ENCODE results near the gene KREMEN2.

KREMEN2 gene

GRCh38 chr16:2967211-2967631 is 3.1 kb downstream of the KREMEN2 start:
- Mint-ChIP-seq H3K27me3 (peaks cover 9% of the 10 kb centered on the region), H3K36me3 (no peaks in the 10 kb centered on the region), H3K9me3 (ENCODE audit: low read depth) (no peaks in the 10 kb centered on the region), H3K4me1 (ENCODE audit: low read depth) (peaks cover 29% of the 10 kb centered on the region), H3K27ac (no peak overlapping the region), H3K4me3 (no peak overlapping the region)

DNA sequence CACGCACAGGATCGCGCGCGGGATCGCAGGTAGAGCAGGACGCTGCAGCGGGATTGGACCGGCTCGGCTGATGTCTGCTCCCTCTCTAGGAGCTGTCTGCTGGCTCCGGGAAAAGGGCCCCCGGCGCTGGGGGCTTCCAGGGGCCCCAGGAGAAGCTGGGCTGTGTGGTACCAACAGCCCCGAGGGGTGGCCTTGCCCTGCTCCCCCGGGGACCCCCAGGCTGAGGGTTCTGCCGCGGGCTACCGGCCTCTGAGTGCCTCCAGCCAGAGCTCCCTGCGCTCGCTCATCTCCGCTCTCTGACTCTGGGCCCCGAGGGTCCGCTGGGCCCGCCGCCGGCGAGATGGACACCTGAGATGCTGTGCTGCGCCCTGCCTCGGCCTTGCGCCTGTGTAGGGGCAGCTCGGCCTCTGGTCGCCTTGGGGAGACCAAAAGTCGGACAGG is 3.7 kb downstream of the KREMEN2 start:
- H3K27ac Mint-ChIP-seq: no peak overlapping the region
- no peaks in the 10 kb centered on the region for H3K36me3 Mint-ChIP-seq
- no peak overlapping the region for H3K4me3 Mint-ChIP-seq
- H3K27me3 Mint-ChIP-seq: peaks cover 9% of the 10 kb centered on the region
- no peaks in the 10 kb centered on the region for H3K9me3 Mint-ChIP-seq (ENCODE audit: low read depth)
- peaks cover 29% of the 10 kb centered on the region for H3K4me1 Mint-ChIP-seq (ENCODE audit: low read depth)

GRCh38 chr16:2968368-2968737 is 4.3 kb downstream of the KREMEN2 start:
- H3K9me3 Mint-ChIP-seq (ENCODE audit: low read depth): no peaks in the 10 kb centered on the region
- H3K36me3 Mint-ChIP-seq: no peaks in the 10 kb centered on the region
- peaks cover 27% of the 10 kb centered on the region for H3K4me1 Mint-ChIP-seq (ENCODE audit: low read depth)
- peak overlapping the region; percentile 75 for H3K4me3 Mint-ChIP-seq
- peaks cover 9% of the 10 kb centered on the region for H3K27me3 Mint-ChIP-seq
- no peak overlapping the region for H3K27ac Mint-ChIP-seq

GRCh38 chr16:2968738-2969544 is 4.9 kb downstream of the KREMEN2 start, which contains the start of gene PAQR4:
Gene PAQR4 (plus strand): TSS chr16:2969348. CDS start chr16:2969675, 327 bp downstream.
- H3K4me3 Mint-ChIP-seq: peak within 1 kb of the TSS; percentile 75
- no peaks in the 10 kb centered on the region for H3K36me3 Mint-ChIP-seq
- peaks cover 9% of the 10 kb centered on the region for H3K27me3 Mint-ChIP-seq
- peaks cover 25% of the 10 kb centered on the region for H3K4me1 Mint-ChIP-seq (ENCODE audit: low read depth)
- no peak within 1 kb of the TSS for H3K27ac Mint-ChIP-seq
- H3K9me3 Mint-ChIP-seq (ENCODE audit: low read depth): no peaks in the 10 kb centered on the region

- Mint-ChIP-seq H3K9me3 (ENCODE audit: low read depth) (no peaks in the 10 kb centered on the region), H3K4me1 (ENCODE audit: low read depth) (peaks cover 23% of the 10 kb centered on the region), H3K27me3 (peaks cover 9% of the 10 kb centered on the region), H3K36me3 (no peaks in the 10 kb centered on the region), H3K4me3 (peak overlapping the region; percentile 65), H3K27ac (no peak overlapping the region)
These were observed 5.8 kb downstream of the KREMEN2 start for GRCh38 chr16:2969545-2970521.

- H3K4me3 Mint-ChIP-seq: peak overlapping the region; percentile 65
- no peaks in the 10 kb centered on the region for H3K36me3 Mint-ChIP-seq
- peaks cover 19% of the 10 kb centered on the region for H3K4me1 Mint-ChIP-seq (ENCODE audit: low read depth)
- no peak overlapping the region for H3K27ac Mint-ChIP-seq
- no peaks in the 10 kb centered on the region for H3K9me3 Mint-ChIP-seq (ENCODE audit: low read depth)
- peaks cover 9% of the 10 kb centered on the region for H3K27me3 Mint-ChIP-seq
These were observed 6.5 kb downstream of the KREMEN2 start for GRCh38 chr16:2970563-2970962.

GRCh38 chr16:2971134-2971984 is 7.3 kb downstream of the KREMEN2 start:
- H3K9me3 Mint-ChIP-seq (ENCODE audit: low read depth): no peaks in the 10 kb centered on the region
- H3K4me1 Mint-ChIP-seq (ENCODE audit: low read depth): peaks cover 17% of the 10 kb centered on the region
- peak overlapping the region; percentile 65 for H3K4me3 Mint-ChIP-seq
- peaks cover 9% of the 10 kb centered on the region for H3K27me3 Mint-ChIP-seq
- no peaks in the 10 kb centered on the region for H3K36me3 Mint-ChIP-seq
- no peak overlapping the region for H3K27ac Mint-ChIP-seq

DNA sequence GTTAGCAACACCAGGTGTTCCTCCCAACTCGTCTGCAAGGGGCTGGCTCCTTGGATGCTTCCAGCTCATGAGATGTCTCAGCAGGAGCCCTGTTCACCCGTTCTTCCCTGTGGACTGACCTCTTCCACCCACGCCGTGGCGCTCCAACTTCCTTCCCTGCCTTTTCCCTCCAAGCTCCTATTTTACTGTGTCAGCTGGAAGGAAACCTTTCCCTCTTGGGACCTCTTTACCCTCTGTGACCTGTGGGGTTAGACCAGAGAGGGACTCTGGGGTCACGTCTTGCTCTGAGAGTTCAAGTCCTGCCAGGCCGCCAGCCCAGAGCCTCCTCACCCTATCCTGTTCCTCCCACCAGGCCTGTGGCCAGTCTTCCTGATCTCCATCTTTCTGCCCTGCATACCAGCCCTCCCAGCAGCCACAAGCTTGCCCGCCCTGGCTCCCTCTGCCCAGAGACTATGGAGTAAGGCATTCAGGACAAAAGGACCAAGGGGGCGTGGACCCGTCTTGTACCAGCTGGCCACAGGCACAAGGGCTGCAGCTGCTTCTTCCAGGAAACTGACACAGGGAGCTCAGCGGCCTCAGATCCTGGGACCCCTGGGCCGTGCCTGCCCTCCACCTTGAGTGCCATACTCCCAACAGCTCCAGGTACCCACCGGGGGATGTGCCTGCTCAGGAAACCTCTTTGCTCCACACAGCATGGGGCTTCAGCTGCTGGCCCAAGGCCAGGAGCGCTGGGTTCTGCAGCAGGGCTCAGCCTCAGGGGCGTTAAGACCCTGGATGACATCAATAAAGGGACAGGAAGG is 8.1 kb downstream of the KREMEN2 start:
- H3K36me3 Mint-ChIP-seq: no peaks in the 10 kb centered on the region
- H3K4me3 Mint-ChIP-seq: peak overlapping the region; percentile 35
- H3K27ac Mint-ChIP-seq: no peak overlapping the region
- no peaks in the 10 kb centered on the region for H3K9me3 Mint-ChIP-seq (ENCODE audit: low read depth)
- peaks cover 9% of the 10 kb centered on the region for H3K27me3 Mint-ChIP-seq
- H3K4me1 Mint-ChIP-seq (ENCODE audit: low read depth): peaks cover 17% of the 10 kb centered on the region

- Mint-ChIP-seq H3K9me3 (ENCODE audit: low read depth) (no peaks in the 10 kb centered on the region), H3K36me3 (no peaks in the 10 kb centered on the region), H3K27me3 (peaks cover 8% of the 10 kb centered on the region), H3K4me3 (no peak overlapping the region), H3K27ac (no peak overlapping the region), H3K4me1 (ENCODE audit: low read depth) (peaks cover 15% of the 10 kb centered on the region)
These were observed 9.0 kb downstream of the KREMEN2 start for GRCh38 chr16:2973093-2973492.

DNA sequence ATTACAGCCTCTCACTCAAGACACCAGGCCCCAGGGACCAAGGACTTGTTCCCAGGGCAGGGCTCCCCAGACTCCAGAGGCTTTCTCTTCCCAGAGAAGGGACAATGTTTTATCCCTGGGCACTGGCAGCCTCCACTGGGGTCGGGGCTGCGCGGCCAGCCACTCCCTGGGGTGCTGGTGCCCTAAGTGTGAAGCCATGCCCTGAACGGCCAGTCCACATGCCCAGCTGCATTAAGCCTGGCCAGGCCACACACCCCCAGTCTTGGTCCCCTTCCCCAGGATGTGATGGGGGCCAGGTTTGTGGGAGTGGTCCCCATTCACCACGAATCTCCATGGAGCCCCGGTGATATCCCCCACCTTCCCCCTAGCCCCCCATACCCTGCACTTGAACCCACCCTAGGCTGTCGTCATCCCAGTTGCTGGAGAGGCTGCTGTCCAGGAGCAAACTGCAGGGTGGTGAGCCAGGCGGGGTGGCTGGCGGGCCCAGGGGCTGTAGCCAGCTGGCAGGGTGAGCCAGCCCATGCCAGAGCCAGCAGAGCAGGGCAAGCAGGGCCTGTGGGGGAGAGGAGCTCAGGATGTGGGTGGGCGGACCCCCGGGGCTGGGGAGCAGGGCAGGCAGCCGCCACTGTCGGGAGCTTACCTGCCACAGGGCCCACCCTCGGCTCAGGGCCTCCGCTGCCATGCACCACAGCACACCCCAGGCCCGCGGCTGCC is 9.7 kb downstream of the KREMEN2 start:
- Mint-ChIP-seq H3K4me3 (no peak overlapping the region), H3K27me3 (peaks cover 4% of the 10 kb centered on the region), H3K27ac (no peak overlapping the region), H3K36me3 (no peaks in the 10 kb centered on the region), H3K9me3 (ENCODE audit: low read depth) (no peaks in the 10 kb centered on the region), H3K4me1 (ENCODE audit: low read depth) (peaks cover 8% of the 10 kb centered on the region)

DNA sequence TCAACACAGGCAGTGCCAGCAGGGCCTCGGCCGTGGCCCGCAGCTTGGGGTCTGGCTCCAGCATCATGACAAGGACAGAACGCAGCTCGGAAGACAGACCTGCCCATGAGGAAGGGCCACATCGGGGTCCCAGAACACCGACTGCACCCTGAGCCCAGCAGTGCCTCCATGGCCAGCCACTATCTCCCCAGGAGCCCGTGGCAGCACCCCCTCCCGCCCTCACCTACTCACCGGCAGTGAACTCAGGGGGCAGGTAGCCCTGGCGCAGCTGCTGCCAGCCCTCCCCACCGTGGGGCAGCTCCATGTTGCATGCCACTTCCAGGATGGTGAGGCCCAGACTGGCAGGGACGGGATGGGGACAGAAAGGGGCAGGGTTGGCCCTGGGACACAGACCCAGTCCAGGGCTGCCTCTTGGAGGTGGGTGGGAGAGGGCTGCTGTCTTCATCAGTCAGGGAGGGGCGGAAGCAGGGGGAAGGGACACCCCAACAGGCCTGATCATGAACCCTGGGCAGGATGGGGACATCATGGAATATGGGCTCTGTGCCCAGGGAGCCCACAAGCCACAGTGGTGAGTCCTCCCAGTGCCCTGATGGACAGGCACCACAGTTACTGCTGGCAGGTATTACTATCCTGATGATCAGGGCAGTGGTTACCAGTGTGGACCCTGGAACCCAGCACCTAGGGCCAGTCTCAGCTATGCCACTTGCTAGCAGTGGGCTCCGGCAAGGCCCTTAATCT is 10.4 kb downstream of the KREMEN2 start:
- Mint-ChIP-seq H3K27ac (no peak overlapping the region), H3K36me3 (no peaks in the 10 kb centered on the region), H3K4me1 (ENCODE audit: low read depth) (peaks cover 8% of the 10 kb centered on the region), H3K27me3 (peaks cover 4% of the 10 kb centered on the region), H3K4me3 (no peak overlapping the region), H3K9me3 (ENCODE audit: low read depth) (no peaks in the 10 kb centered on the region)

- Mint-ChIP-seq H3K4me3 (no peak overlapping the region), H3K27me3 (peaks cover 4% of the 10 kb centered on the region), H3K9me3 (ENCODE audit: low read depth) (no peaks in the 10 kb centered on the region), H3K36me3 (no peaks in the 10 kb centered on the region), H3K4me1 (ENCODE audit: low read depth) (peaks cover 8% of the 10 kb centered on the region), H3K27ac (no peak overlapping the region)
These were observed 11.2 kb downstream of the KREMEN2 start for GRCh38 chr16:2975161-2975795.

Measured in activated naive CD8-positive, alpha-beta T cell (primary cell).